K562 treated with DMSO at 1 percent for 4 hours (cell line): ENCODE results near the gene BMP8A. TPM values are rescaled to one million over a fixed set of nuclear protein-coding genes. Genes with fewer than 3 reads are reported as not detected.

Experiments
- total RNA-seq: library from RNA; unstranded; fragments of 300-600 nt; gene quantifications from 2 replicates; pipeline ENCODE4 v1.2.3, GENCODE V29; 2022; ENCODE audit not compliant: insufficient read depth

Gene BMP8A, protein sequence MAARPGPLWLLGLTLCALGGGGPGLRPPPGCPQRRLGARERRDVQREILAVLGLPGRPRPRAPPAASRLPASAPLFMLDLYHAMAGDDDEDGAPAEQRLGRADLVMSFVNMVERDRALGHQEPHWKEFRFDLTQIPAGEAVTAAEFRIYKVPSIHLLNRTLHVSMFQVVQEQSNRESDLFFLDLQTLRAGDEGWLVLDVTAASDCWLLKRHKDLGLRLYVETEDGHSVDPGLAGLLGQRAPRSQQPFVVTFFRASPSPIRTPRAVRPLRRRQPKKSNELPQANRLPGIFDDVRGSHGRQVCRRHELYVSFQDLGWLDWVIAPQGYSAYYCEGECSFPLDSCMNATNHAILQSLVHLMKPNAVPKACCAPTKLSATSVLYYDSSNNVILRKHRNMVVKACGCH
- total RNA-seq = not detected in 2 replicates

DNA sequence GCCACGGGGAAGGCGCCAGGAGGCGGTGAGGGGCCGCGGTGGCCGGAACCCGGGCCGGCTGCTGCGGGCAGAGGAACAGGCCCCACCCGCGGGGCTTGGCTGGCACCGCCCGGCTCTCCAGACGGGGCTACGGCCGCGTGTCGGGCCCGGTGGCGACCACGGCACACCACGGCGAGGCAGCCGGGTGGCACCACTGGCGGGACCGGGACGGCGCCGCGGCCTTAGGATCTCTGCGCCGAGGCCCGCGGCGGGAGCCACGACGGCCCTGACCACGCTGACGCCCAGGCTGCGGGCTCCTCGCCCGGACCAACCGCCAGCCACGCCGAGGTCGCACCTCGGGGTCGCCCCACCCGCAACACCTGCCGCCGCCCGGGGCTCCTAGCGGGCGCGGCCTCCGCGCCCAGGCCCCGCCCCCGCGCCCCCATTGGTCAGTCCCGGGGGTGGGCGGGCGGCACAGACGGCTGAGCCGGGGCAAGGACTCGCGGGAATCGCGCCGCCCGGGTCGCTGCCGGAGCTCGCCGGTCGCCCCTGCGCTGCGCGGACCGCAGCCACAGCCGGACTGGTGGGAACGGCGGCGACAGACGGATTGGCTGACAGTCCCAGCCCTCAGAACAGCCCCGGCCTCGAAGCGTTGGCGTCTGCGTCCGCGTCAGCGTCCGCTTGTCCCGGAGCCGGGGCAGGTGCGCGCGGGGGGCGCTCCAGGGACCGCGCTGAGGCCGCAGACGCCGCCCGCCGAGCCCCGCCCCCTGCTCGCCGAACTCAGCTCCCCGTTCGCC lies at the start of gene BMP8A:
Gene BMP8A, plus strand, starts transcription at position 491 of the 776 bp plus-strand sequence. CDS start 356 bp downstream, outside the sequence.

Other genes with a start within 250 kb of the BMP8A start
- 191 and 194 TPM in 2 replicates for gene PABPC4, start 85.2 kb downstream of the BMP8A start, total RNA-seq
- 0.67 and 1.1 TPM in 2 replicates for gene HEYL, start 148.0 kb downstream of the BMP8A start, total RNA-seq
- gene NT5C1A, start 180.5 kb downstream of the BMP8A start, total RNA-seq = not detected in 2 replicates
- gene HPCAL4, start 199.8 kb downstream of the BMP8A start, total RNA-seq = not detected in 2 replicates
- 103 and 113 TPM in 2 replicates for gene PPIE, start 247.2 kb downstream of the BMP8A start, total RNA-seq